Measurements from ENCODE around the gene GLDN. TPM values are rescaled to one million over a fixed set of nuclear protein-coding genes. Genes with fewer than 3 reads are reported as not detected.

The GLDN gene
- total RNA-seq, 1 donor from 2014 or later, result not detected

DNA sequence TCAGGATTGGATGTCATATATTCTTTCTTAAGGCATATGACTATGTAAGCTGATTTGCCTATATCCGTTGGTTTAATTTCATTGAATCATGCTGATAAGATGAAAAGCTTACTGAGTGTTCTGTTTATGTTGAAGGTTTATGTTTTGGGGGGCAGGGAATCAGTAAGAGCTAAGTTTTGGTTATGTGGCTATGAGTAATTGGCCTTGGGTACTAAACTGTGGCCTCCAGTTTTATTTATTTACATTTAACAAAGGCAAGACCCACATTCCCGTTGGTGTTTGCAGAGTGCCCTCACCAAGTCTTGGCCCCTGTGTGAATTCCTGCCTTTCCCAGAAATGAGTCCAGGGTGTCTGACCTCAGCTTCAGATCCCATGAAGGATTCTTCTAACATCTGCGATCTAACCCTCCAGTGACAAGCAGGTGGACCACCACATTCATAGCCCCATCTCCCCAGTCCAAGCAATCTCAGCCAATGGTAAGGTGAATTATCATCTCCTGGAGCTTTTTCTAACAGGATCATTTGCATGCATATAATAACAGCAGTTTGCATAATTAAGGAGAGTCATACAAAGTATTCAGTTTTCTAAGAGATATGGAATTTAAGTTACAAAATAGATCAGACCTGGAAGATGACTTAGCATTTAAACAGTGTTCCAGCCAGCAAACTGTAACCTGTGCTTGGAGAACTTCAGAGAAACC, 27.4 kb downstream of the GLDN start:
- TF ChIP-seq, protein P1, sequence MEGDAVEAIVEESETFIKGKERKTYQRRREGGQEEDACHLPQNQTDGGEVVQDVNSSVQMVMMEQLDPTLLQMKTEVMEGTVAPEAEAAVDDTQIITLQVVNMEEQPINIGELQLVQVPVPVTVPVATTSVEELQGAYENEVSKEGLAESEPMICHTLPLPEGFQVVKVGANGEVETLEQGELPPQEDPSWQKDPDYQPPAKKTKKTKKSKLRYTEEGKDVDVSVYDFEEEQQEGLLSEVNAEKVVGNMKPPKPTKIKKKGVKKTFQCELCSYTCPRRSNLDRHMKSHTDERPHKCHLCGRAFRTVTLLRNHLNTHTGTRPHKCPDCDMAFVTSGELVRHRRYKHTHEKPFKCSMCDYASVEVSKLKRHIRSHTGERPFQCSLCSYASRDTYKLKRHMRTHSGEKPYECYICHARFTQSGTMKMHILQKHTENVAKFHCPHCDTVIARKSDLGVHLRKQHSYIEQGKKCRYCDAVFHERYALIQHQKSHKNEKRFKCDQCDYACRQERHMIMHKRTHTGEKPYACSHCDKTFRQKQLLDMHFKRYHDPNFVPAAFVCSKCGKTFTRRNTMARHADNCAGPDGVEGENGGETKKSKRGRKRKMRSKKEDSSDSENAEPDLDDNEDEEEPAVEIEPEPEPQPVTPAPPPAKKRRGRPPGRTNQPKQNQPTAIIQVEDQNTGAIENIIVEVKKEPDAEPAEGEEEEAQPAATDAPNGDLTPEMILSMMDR (IDR thresholded peaks at IDR 0.05), result no peak
- Mint-ChIP-seq H3K4me1 (ENCODE audit: unreplicated experiment) (peaks cover 12% of the 10 kb centered on the region), H3K27ac (ENCODE audit: unreplicated experiment) (no peak overlapping the region), H3K9me3 (ENCODE audit: unreplicated experiment) (no peaks in the 10 kb centered on the region), H3K27me3 (ENCODE audit: unreplicated experiment) (peaks cover 12% of the 10 kb centered on the region), H3K36me3 (ENCODE audit: unreplicated experiment) (no peaks in the 10 kb centered on the region), H3K4me3 (ENCODE audit: unreplicated experiment) (no peak overlapping the region)
- no peak for DNase-seq (ENCODE audit: extremely low spot score, unreplicated experiment)

DNA sequence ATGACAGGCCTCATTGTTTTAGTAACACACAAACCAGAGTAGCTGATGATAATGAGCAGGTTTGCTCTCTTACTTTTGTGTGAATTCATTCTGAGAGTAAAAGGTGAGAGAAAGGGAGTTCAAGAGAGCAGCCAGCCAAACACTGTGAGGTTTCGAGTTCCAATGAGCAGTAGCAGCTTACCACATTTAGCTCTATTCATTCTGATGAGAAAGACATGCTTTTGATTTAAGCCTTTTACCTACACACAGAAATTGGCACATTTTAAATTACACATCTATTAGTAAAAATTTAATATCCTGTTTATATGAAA, 28.0 kb downstream of the GLDN start:
- DNase-seq (ENCODE audit: extremely low spot score, unreplicated experiment), result no peak
- Mint-ChIP-seq H3K27ac (ENCODE audit: unreplicated experiment) (no peak overlapping the region), H3K4me3 (ENCODE audit: unreplicated experiment) (no peak overlapping the region), H3K36me3 (ENCODE audit: unreplicated experiment) (no peaks in the 10 kb centered on the region), H3K9me3 (ENCODE audit: unreplicated experiment) (no peaks in the 10 kb centered on the region), H3K4me1 (ENCODE audit: unreplicated experiment) (peaks cover 12% of the 10 kb centered on the region), H3K27me3 (ENCODE audit: unreplicated experiment) (peaks cover 12% of the 10 kb centered on the region)
- TF ChIP-seq, protein P1 (IDR thresholded peaks at IDR 0.05), result no peak

DNA sequence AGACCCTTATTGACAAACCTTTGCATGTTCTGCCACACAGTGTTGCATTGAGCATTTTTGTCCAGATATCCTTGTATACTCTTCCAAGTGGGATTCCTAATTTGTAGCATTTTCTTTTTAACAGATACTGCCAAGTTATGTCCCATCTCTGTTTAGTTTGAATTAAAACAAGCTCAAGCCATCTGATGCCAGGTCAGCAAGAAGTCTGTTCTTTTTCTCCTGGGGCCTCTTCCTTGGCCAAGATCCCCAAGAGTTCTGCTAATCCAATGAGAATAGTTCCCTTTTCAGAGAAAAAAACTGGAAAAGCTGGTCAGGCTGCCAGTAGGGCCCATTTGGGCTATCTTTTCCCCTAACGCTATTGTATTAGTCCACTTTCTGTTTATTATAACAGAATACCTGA, 29.8 kb downstream of the GLDN start:
- no peak overlapping the region for H3K27ac Mint-ChIP-seq (ENCODE audit: unreplicated experiment)
- no peaks in the 10 kb centered on the region for H3K9me3 Mint-ChIP-seq (ENCODE audit: unreplicated experiment)
- TF ChIP-seq, protein P1 (IDR thresholded peaks at IDR 0.05), result no peak
- no peak for DNase-seq (ENCODE audit: extremely low spot score, unreplicated experiment)
- H3K4me3 Mint-ChIP-seq (ENCODE audit: unreplicated experiment), result no peak overlapping the region
- peaks cover 12% of the 10 kb centered on the region for H3K4me1 Mint-ChIP-seq (ENCODE audit: unreplicated experiment)
- H3K36me3 Mint-ChIP-seq (ENCODE audit: unreplicated experiment), result no peaks in the 10 kb centered on the region
- peaks cover 1% of the 10 kb centered on the region for H3K27me3 Mint-ChIP-seq (ENCODE audit: unreplicated experiment)

DNA sequence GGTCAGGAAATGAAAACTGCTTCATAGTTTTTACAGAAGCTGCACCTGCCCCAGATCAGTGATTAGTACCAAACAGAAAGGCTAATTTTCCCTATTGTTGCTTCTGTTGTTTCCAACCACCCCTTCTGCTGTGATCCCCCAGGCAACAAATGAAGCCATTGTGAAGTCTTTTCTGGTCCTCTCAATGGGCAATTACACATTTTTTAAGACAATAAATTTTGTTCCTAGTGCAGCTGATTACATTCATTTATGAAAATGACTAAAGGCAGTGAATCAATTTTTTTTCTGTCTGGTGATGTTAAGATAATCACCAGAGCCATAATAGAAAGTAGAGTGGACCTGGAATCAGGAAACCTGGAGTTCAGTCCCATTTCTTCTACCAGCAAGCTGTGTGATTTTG, 32.7 kb downstream of the GLDN start:
- H3K9me3 Mint-ChIP-seq (ENCODE audit: unreplicated experiment), result no peaks in the 10 kb centered on the region
- H3K4me1 Mint-ChIP-seq (ENCODE audit: unreplicated experiment), result peaks cover 3% of the 10 kb centered on the region

DNA sequence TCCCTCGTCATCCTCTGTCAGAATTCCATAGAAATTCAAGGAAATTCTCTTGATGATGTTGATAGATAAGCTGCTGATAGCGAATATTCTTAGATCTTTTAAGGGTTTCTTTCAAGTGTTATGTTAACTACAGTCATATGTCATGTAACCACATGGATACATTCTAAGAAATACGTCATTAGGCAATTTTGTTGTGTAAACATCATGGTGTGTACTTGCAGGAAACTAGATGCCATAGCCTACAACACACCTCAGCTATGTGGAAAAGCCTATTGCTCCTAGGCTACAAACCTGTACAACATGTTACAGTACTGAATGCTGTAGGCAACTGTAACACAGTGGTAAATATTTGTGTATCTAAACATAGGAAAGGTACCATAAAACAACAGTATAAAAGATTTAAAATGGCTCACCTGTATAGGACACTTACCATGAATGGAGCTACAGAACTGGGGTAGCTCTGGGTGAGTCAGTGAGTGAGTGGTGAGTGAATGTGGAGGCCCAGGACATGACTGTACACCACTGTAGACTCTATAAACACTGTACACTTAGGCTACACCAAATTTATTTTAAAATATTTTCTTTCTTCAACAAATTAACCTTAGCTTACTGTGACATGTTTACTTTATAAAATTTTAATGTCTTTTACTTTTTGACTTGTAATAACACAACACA, 34.6 kb downstream of the GLDN start:
- no peak overlapping the region for H3K27ac Mint-ChIP-seq (ENCODE audit: unreplicated experiment)
- no peaks in the 10 kb centered on the region for H3K36me3 Mint-ChIP-seq (ENCODE audit: unreplicated experiment)
- peaks cover under 1% of the 10 kb centered on the region for H3K4me1 Mint-ChIP-seq (ENCODE audit: unreplicated experiment)
- TF ChIP-seq, protein P1 (IDR thresholded peaks at IDR 0.05), result no peak
- no peak for DNase-seq (ENCODE audit: extremely low spot score, unreplicated experiment)
- peaks cover 3% of the 10 kb centered on the region for H3K27me3 Mint-ChIP-seq (ENCODE audit: unreplicated experiment)
- H3K9me3 Mint-ChIP-seq (ENCODE audit: unreplicated experiment), result no peaks in the 10 kb centered on the region
- no peak overlapping the region for H3K4me3 Mint-ChIP-seq (ENCODE audit: unreplicated experiment)

More for the DNA sequence above, 32.7 kb downstream of the GLDN start:
- TF ChIP-seq, protein P1 (IDR thresholded peaks at IDR 0.05), result no peak
- Mint-ChIP-seq H3K4me3 (ENCODE audit: unreplicated experiment) (no peak overlapping the region), H3K27me3 (ENCODE audit: unreplicated experiment) (no peaks in the 10 kb centered on the region), H3K36me3 (ENCODE audit: unreplicated experiment) (no peaks in the 10 kb centered on the region), H3K27ac (ENCODE audit: unreplicated experiment) (no peak overlapping the region)
- DNase-seq (ENCODE audit: extremely low spot score, unreplicated experiment), result no peak

Measured in osteocyte (in vitro differentiated cells).